Neuron (in vitro differentiated cells): ENCODE measurements around the gene SLC35F1.

ENCODE experiments used
- H2AFZ ChIP-seq: one replicate; pipeline ENCODE4 v1.6.1; 2013; ENCODE audit warnings: low read depth, mild to moderate bottlenecking, inconsistent platforms, low read length, moderate library complexity
- H3K27me3 ChIP-seq: one replicate; pipeline ENCODE4 v1.6.1; 2013; ENCODE audit warnings: low read length; ENCODE audit not compliant: insufficient read depth
- H3K36me3 ChIP-seq: one replicate; pipeline ENCODE4 v1.6.1; 2013; ENCODE audit warnings: low read length; ENCODE audit not compliant: insufficient read depth
- H3K4me1 ChIP-seq: one replicate; pipeline ENCODE4 v1.6.1; 2013; ENCODE audit warnings: low read length; ENCODE audit not compliant: insufficient read depth
- H3K4me3 ChIP-seq: 2 replicates; pipeline ENCODE4 v1.5.1; 2013; ENCODE audit warnings: mild to moderate bottlenecking, low read length, moderate library complexity
- H3K9me3 ChIP-seq: one replicate; pipeline ENCODE4 v1.6.1; 2013; ENCODE audit warnings: low read length

Gene SLC35F1

DNA sequence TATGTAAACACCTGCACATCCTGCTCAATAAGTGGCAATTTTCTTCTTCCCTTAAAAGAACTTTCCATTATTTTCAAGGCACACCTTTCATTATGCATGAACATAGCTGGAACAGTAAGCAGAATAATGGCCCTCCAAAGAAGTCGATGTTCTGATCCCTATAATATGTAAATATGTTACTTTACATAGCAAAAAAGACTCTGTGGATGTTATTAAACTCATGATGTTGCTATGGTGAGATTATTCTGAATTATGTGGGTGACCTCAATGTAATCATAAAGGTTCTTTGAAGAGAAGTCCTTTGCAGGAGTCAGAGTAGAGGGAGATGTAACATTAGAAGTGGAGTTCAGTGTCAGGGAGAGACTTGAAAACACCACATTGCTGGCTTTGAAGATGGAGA lies 341.1 kb downstream of the SLC35F1 start:
- Histone ChIP-seq H3K4me1 (no peaks in the 10 kb centered on the region), H3K9me3 (peaks cover 2% of the 10 kb centered on the region), H2AFZ (no peak overlapping the region), H3K4me3 (no peak overlapping the region), H3K36me3 (no peaks in the 10 kb centered on the region), H3K27me3 (no peaks in the 10 kb centered on the region)

DNA sequence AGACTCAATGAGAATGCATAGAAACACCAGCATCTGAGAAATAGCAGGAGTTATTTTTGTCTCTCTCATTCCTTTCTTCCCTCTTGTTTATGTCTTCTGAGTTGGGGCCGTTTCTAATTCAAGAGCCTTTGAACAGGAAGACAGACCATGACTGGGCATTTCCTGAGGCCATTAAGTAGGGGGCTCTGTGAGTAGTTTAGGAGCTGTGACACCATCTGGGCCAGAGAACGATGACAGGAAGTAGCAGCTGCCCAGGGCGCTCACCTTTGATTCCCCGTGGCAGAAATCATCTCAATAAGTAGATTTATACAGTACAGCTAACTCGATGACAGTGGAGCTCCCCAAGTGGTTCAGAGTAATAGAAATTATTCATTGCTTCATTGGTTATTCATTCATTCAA lies 342.6 kb downstream of the SLC35F1 start:
- H3K9me3 ChIP-seq = peaks cover 2% of the 10 kb centered on the region
- H3K36me3 ChIP-seq = no peaks in the 10 kb centered on the region
- no peaks in the 10 kb centered on the region for H3K27me3 ChIP-seq
- H3K4me1 ChIP-seq = no peaks in the 10 kb centered on the region
- no peak overlapping the region for H3K4me3 ChIP-seq
- no peak overlapping the region for H2AFZ ChIP-seq

DNA sequence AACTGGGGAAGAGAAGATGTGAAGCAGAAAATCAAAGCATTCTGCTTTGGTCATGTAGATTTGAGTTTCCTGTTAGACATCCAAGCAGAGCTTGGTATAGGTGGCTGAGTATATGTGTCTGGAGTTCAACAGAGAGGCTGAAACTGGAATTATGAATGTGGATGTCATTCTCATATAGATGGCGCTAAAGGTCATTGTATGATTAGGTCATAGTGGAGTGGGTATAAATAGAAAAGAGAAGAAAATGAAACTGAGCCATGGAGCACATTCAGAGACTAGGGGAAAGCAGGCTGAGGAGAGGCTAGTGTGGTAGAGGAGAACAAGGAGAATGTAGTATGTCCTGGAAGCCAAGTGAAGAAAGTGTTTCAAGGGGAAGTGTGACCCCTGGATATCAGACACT lies 345.4 kb downstream of the SLC35F1 start:
- H3K4me1 ChIP-seq = no peaks in the 10 kb centered on the region
- no peaks in the 10 kb centered on the region for H3K27me3 ChIP-seq
- H2AFZ ChIP-seq = no peak overlapping the region
- no peak overlapping the region for H3K4me3 ChIP-seq
- no peaks in the 10 kb centered on the region for H3K36me3 ChIP-seq
- H3K9me3 ChIP-seq = peaks cover 2% of the 10 kb centered on the region

DNA sequence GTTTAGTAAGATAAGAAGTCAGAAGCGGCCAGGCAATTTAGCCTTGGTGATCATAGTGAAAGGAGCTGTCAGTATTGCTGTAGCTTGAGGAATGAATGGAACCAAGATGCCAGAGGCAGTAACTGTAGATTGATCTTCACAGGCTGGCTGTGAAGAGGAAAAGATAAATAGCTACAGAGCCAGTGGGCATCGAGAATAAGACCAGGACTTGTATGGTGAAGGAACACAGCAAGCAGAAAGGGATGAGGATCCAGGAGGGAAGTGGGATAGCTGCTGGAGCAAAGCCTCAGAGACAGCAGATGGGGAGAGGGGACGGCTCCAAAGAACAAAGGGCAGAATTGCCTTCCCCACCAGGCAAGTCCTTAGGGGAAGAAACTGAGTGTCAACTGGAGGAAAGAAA lies 346.7 kb downstream of the SLC35F1 start:
- no peak overlapping the region for H2AFZ ChIP-seq
- H3K4me1 ChIP-seq = no peaks in the 10 kb centered on the region
- no peaks in the 10 kb centered on the region for H3K27me3 ChIP-seq
- no peaks in the 10 kb centered on the region for H3K9me3 ChIP-seq
- no peaks in the 10 kb centered on the region for H3K36me3 ChIP-seq
- H3K4me3 ChIP-seq = no peak overlapping the region

DNA sequence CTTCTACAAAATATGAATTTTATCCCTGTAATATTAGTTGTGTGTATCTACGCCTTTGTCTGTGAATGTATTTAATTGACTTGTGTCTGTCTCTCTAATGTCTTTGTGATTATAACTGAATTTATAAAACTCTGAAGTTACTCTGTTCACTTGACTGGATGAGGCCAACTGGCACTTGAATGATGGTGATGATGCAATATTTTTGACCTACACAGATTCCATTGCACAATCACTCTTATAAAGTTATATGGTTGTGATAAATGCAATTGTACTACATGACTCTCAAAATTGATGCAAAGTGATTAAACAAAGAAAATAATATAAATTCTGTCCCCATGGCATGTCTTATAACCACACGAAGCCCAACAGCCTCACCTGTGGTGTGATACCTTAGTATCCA lies 353.8 kb downstream of the SLC35F1 start:
- Histone ChIP-seq H3K27me3 (no peaks in the 10 kb centered on the region), H2AFZ (no peak overlapping the region), H3K36me3 (no peaks in the 10 kb centered on the region), H3K4me1 (no peaks in the 10 kb centered on the region), H3K9me3 (peaks cover 6% of the 10 kb centered on the region), H3K4me3 (no peak overlapping the region)

DNA sequence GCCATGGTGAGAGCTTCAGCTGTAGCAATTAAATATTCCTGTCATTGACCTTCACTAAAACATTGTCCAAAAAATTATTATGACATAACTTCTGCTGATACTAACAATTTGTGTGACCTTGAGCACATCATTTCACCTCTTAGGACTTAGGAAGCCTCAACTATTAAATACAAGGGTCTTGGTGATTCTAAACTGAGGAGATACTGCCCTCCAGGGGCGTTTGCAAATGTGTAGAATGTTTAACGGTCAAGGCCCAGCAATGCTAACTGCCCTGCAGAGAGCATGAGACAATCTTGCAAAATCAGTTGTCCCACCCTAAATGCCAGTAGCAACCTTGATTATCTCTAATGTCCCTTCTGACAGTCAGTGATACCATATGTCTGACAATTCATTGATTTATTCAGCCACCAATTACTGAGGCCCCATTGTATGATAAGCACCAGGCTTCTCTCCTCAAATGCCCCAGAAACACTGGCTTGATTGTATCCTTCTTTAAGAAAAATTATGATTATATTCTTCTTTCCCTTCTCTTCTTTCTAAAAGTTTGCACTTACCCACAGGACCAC lies 356.9 kb downstream of the SLC35F1 start:
- H3K4me3 ChIP-seq = no peak overlapping the region
- peaks cover 11% of the 10 kb centered on the region for H3K9me3 ChIP-seq
- no peaks in the 10 kb centered on the region for H3K27me3 ChIP-seq
- H3K4me1 ChIP-seq = no peaks in the 10 kb centered on the region
- no peak overlapping the region for H2AFZ ChIP-seq
- peaks cover 3% of the 10 kb centered on the region for H3K36me3 ChIP-seq

DNA sequence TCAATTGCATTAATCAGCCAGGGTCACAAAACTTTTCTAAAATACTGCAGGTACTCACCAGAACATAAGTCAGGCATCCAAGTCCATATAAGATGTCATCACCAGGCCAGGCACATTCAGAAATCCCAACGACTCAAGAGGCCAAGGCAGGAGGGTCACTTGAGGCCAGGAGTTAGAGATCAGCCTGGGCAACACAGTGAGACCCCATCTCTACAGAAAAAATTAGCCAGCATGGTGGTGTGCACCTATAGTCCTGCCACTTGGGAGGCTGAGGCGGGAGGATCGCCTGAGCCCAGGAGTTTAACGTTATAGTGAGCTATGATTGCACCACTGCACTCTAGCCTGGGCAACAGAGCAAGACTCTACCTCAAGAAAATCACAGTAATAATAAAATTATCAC lies 362.6 kb downstream of the SLC35F1 start:
- Histone ChIP-seq H3K27me3 (no peaks in the 10 kb centered on the region), H3K9me3 (peaks cover 11% of the 10 kb centered on the region), H3K36me3 (peaks cover 3% of the 10 kb centered on the region), H2AFZ (no peak overlapping the region), H3K4me3 (no peak overlapping the region), H3K4me1 (no peaks in the 10 kb centered on the region)

DNA sequence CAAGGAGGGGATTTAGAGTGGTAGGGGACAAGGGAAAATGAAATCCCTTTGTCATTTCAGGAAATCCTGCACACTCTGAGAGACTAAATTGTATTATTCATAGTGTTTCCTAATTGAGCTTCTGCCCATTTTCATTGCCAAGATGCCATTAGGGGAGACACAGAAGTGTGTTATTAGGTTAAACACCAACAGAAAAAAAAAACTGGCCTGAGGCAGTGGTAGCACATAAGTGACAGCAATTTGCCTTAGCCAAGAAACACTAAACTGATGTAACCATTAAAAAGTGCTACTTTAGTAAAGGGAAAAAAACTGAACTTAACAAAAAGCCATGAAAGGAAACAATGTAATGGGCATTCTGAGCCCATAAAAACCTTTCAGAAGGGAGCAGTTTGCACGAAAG lies 370.6 kb downstream of the SLC35F1 start:
- Histone ChIP-seq H2AFZ (no peak overlapping the region), H3K4me1 (peaks cover 14% of the 10 kb centered on the region)

DNA sequence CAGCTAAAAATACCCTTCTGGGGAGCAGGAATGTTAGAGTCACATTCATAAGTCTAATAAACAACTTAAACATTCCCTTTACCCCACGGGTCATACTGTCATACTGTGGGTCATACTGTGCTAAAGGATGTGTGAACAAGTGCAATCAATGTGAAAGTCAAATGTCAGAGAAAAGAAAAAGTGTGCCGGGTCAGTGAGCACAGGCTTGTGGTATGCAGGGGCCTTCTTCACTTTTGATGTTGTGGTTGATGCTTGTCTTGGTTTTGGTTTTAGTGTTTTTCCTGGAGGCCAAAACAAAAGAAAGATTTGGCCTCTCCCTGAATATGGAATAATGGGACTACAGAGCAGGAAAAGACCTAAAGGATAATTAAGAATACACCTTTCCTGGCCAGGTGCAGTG lies 373.1 kb downstream of the SLC35F1 start:
- H3K4me3 ChIP-seq = no peak overlapping the region
- H2AFZ ChIP-seq = no peak overlapping the region
- H3K4me1 ChIP-seq = peaks cover 14% of the 10 kb centered on the region
- H3K9me3 ChIP-seq = no peaks in the 10 kb centered on the region
- H3K36me3 ChIP-seq = no peaks in the 10 kb centered on the region
- H3K27me3 ChIP-seq = no peaks in the 10 kb centered on the region

More for the DNA sequence above, 370.6 kb downstream of the SLC35F1 start:
- Histone ChIP-seq H3K36me3 (no peaks in the 10 kb centered on the region), H3K4me3 (no peak overlapping the region), H3K27me3 (no peaks in the 10 kb centered on the region), H3K9me3 (no peaks in the 10 kb centered on the region)

DNA sequence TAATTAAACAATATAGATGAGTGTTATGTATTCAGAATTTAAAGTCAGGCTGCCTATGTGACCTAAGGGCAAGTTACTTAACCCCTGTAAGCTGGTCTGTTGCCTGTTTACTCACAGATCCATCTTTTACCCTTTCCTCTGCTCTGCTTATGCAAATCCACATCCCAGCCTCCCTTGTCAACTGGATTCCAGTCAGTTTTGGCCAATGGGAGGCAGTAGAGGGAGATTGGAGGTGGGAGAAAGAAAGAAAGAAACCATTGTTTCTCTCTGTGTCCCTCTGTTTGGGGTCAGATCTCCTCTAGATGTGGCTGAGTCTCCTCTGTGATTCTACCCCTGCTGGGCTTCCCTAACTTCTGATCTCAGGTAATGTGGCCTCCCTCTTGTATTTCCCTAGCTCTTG lies 374.2 kb downstream of the SLC35F1 start:
- no peak overlapping the region for H3K4me3 ChIP-seq
- no peaks in the 10 kb centered on the region for H3K27me3 ChIP-seq
- H3K9me3 ChIP-seq = no peaks in the 10 kb centered on the region
- H2AFZ ChIP-seq = no peak overlapping the region
- no peaks in the 10 kb centered on the region for H3K36me3 ChIP-seq
- peaks cover 18% of the 10 kb centered on the region for H3K4me1 ChIP-seq

DNA sequence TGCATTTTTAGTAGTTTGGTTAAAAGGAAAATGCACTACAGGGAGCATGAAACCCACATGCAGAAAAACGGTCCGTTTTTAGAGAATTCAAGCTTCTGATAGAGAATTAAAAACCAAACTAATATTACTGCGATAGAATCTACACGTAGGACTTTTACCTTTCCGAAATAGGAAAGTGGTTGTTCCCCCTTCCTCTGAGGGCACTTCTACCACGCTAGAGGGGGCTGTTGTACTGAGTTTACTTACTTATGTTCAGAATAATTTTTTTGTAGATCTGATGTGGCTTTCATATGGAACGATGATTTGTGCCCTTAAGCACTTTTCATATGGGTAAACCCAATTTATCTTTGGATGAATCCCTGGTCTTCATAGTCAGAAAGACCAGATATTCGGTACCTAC lies 376.7 kb downstream of the SLC35F1 start:
- Histone ChIP-seq H3K36me3 (no peaks in the 10 kb centered on the region), H3K4me3 (no peak overlapping the region), H2AFZ (no peak overlapping the region), H3K4me1 (peaks cover 18% of the 10 kb centered on the region), H3K27me3 (no peaks in the 10 kb centered on the region), H3K9me3 (no peaks in the 10 kb centered on the region)

DNA sequence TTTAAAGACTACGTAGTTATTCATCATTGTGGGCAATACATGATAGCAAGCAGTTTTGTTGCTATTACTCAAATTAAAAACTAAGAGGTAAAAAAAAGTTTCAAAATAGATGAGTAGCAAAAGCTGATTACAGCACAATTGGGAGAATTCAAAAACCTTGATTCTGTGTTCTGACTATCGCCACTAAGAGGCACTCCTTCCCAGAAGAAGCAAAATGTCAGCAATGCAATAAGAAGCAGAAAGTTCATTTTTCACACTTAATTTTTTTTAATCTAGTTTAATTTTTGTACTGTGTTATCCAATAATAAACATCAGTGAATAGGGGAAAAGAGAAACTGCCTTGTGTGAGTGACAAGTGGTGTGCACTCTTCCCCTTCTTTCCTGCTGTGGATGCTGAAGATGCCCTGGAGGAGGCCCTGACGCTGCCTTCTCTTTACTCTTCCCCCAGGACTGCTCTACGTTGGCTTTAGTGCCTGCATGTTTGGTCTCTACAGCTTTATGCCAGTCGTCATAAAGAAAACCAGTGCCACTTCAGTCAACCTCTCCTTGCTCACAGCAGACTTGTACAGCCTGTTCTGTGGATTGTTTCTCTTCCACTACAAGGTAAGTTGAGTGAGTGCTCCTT lies 377.8 kb downstream of the SLC35F1 start:
- Histone ChIP-seq H3K9me3 (no peaks in the 10 kb centered on the region), H3K36me3 (no peaks in the 10 kb centered on the region), H2AFZ (no peak overlapping the region), H3K27me3 (no peaks in the 10 kb centered on the region), H3K4me1 (peaks cover 10% of the 10 kb centered on the region), H3K4me3 (no peak overlapping the region)

DNA sequence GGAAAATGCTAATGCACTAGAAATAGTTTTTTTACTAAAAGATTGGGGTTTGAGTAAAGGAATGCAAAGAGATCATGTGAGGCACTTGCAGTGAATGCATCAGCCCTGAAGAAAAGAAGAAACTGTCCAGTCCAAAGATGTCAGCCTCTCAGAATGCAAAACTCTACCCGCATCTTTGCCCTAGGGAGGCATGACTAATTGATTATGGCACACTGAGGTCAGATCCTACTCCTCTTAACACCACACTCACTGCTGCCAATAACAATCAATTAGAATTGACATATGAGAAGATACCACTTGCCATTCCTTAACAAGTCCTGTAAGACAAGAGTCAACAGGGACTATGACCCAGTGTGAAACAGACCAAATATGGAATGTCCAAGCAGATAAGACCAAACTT lies 378.7 kb downstream of the SLC35F1 start:
- Histone ChIP-seq H3K36me3 (no peaks in the 10 kb centered on the region), H2AFZ (no peak overlapping the region), H3K4me1 (peaks cover 4% of the 10 kb centered on the region), H3K4me3 (no peak overlapping the region), H3K9me3 (no peaks in the 10 kb centered on the region), H3K27me3 (no peaks in the 10 kb centered on the region)
